ENCODE measurements around the gene C5orf58.

DNA sequence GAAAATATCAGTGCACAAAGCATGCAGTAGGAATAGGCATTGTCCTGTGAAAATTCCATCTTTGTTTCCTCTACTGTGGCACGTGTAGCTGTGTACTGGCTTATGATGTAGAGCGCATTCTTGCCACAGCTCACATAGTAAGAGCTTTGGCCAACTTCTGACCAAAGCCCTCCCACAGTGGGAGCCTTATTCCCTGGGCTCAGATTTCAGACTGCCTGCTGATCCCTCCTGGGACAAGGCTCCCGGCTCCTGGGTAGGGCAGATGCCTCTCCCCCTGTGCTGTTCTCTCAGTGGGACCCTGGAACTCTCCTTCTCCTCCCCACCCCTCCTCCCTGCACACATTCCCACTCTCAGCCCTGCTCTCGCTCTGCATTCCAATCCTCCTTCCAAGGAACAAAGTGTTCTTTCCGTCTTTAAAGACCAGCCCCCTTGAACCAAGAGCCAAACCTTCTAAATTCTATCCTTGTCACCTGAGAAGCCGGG lies 47.3 kb downstream of the C5orf58 start:
- TF ChIP-seq, protein P1, sequence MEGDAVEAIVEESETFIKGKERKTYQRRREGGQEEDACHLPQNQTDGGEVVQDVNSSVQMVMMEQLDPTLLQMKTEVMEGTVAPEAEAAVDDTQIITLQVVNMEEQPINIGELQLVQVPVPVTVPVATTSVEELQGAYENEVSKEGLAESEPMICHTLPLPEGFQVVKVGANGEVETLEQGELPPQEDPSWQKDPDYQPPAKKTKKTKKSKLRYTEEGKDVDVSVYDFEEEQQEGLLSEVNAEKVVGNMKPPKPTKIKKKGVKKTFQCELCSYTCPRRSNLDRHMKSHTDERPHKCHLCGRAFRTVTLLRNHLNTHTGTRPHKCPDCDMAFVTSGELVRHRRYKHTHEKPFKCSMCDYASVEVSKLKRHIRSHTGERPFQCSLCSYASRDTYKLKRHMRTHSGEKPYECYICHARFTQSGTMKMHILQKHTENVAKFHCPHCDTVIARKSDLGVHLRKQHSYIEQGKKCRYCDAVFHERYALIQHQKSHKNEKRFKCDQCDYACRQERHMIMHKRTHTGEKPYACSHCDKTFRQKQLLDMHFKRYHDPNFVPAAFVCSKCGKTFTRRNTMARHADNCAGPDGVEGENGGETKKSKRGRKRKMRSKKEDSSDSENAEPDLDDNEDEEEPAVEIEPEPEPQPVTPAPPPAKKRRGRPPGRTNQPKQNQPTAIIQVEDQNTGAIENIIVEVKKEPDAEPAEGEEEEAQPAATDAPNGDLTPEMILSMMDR (IDR thresholded peaks at IDR 0.05): no peak
- TF ChIP-seq EZH2 (IDR thresholded peaks at IDR 0.05) (no peak), EZH2phosphoT487 (IDR thresholded peaks at IDR 0.05) (no peak)

Measured in neural progenitor cell (in vitro differentiated cells).